Retinal pigment epithelial cell (primary cell): ENCODE measurements around the gene BORCS8.

ENCODE experiments used
- DNase-seq: peaks from one replicate; pipeline ENCODE4 v3.0.0-alpha.2; 2010; ENCODE audit warnings: low read depth
- H3K4me3 ChIP-seq: 2 replicates; pipeline ENCODE4 v1.5.1; 2011; ENCODE audit warnings: mild to moderate bottlenecking, low read length, control low read depth, moderate library complexity
- CTCF ChIP-seq: conservative IDR thresholded peaks from 2 replicates; pipeline ENCODE4 v1.5.1; 2011; ENCODE audit warnings: low read depth, low read length, control low read depth, inconsistent platforms

Gene BORCS8

GRCh38 chr19:19132912-19133311 lies 59.0 kb downstream of the BORCS8 start:
- no peak for DNase-seq
- no peak for TF ChIP-seq CTCF
- H3K4me3 ChIP-seq, result no peak overlapping the region

- no peak for TF ChIP-seq CTCF
- no peak overlapping the region for H3K4me3 ChIP-seq
- no peak for DNase-seq
Measured at GRCh38 chr19:19131989-19132388, 60.0 kb downstream of the BORCS8 start.
